ENCODE data around the gene ORMDL2.
"Not testable (repeated sequence)": the region's sequence is repeated elsewhere in the genome, so short reads cannot be mapped to it uniquely, and the experiment has no call there.

ORMDL2 gene

DNA sequence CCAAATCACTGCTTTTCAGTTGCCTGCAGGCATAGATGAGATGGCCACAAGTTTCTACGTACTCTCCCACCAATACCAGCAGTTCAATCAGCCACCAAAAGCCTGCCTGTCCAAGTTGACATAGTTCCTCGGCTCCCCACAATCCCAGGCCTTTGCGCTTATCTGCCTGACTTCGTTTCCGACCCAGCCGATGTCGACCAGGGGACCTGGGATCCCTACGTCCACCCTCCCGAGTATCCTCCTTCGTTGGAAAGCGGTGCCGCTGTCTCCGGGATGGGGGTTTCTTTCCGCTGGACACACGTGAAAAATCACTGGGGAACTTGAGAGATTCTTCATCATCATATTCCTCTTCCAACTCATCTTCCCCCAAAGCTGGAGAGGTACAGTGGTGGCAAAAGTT, 10.0 kb downstream of the ORMDL2 start:
- no peak for DNase-seq (ENCODE audit: low read depth, low spot score)
- WGBS (ENCODE audit: insufficient coverage, insufficient read length): no CpG with 5 or more reads among the region's 15 CpGs

DNA sequence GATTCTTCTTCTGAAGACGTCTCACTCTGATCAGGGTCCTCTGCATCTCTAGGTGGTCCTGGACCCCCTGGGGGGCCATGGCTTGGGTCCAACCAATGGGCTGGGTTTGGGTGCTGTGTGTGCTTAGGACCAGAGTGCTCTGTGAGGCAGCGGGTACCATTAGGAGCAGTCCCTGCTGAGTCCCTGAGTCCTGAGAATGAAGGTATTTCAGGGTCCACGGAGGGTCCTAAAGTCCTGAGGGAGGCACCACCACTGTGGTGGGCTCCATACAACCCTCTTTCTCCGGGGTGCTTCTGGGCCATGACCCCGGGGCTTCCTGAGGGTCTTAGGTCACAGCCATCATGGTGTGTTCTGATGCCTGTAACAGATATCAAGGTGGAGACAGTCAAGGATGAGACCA, 10.5 kb downstream of the ORMDL2 start:
- no peak for DNase-seq (ENCODE audit: low read depth, low spot score)
- Histone ChIP-seq H3K36me3 (ENCODE audit: control insufficient read depth, insufficient read depth, low read length) (peaks cover under 1% of the 10 kb centered on the region; the same call in 1 of the 2 replicates), H3K4me1 (ENCODE audit: control insufficient read depth, insufficient read depth, low read length) (no peaks in the 10 kb centered on the region; the same call in 1 of the 2 replicates), H3K4me3 (ENCODE audit: low read length) (no peak overlapping the region), H3K27me3 (ENCODE audit: control insufficient read depth, insufficient read depth, low read length) (no peaks in the 10 kb centered on the region), H3K9me3 (ENCODE audit: control insufficient read depth, insufficient read depth, low read length) (no peaks in the 10 kb centered on the region), H3K27ac (ENCODE audit: low read length) (no peak overlapping the region)
- WGBS (ENCODE audit: insufficient coverage, insufficient read length): no CpG with 5 or more reads among the region's 5 CpGs

More for the DNA sequence above, 10.0 kb downstream of the ORMDL2 start:
- Histone ChIP-seq H3K4me1 (ENCODE audit: control insufficient read depth, insufficient read depth, low read length) (no peaks in the 10 kb centered on the region; the same call in 1 of the 2 replicates), H3K9me3 (ENCODE audit: control insufficient read depth, insufficient read depth, low read length) (no peaks in the 10 kb centered on the region), H3K27me3 (ENCODE audit: control insufficient read depth, insufficient read depth, low read length) (no peaks in the 10 kb centered on the region), H3K4me3 (ENCODE audit: low read length) (no peak overlapping the region), H3K36me3 (ENCODE audit: control insufficient read depth, insufficient read depth, low read length) (peaks cover 5% of the 10 kb centered on the region; the same call in 1 of the 2 replicates), H3K27ac (ENCODE audit: low read length) (no peak overlapping the region)

DNA sequence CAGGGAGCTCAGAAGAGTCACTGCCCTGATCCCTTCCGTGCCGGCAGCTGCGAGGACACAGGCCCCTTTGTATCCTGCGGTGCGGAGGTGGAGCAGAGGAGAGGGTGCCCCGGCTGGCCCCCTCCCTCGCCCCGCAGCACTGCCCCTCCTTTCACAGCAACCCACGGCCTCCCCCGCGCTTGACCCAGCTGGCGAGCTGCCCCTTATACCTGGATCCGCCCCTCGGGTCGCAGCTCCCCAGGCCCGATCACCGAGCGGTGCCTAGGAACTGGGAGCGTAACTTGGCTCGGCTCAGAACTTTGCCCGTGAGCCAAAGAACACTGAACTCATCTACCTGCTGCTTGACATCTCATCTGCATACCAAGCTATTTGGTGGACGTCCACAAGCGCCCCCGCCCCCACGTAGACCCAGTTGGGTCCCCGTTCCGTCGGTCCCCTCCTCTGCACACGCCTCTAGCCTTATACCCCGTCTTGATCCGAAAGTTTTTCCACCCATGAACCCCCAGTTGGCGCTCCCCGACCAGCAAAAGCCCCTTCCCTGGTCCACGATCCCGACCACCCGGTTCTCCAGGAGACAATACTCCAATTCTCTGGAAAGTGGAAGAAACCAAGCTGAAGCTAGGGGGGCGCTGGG, 12.2 kb downstream of the ORMDL2 start:
- no peaks in the 10 kb centered on the region for H3K9me3 ChIP-seq (ENCODE audit: control insufficient read depth, insufficient read depth, low read length)
- H3K27me3 ChIP-seq (ENCODE audit: control insufficient read depth, insufficient read depth, low read length): no peaks in the 10 kb centered on the region
- H3K4me3 ChIP-seq (ENCODE audit: low read length): peak overlapping the region; percentile 54; the same call in 1 of the 2 replicates
- no peak for DNase-seq (ENCODE audit: low read depth, low spot score)
- H3K36me3 ChIP-seq (ENCODE audit: control insufficient read depth, insufficient read depth, low read length): no peaks in the 10 kb centered on the region
- H3K27ac ChIP-seq (ENCODE audit: low read length): no peak overlapping the region
- no CpG with 5 or more reads among the region's 37 CpGs for WGBS (ENCODE audit: insufficient coverage, insufficient read length)
- no peaks in the 10 kb centered on the region; the same call in 1 of the 2 replicates for H3K4me1 ChIP-seq (ENCODE audit: control insufficient read depth, insufficient read depth, low read length)

DNA sequence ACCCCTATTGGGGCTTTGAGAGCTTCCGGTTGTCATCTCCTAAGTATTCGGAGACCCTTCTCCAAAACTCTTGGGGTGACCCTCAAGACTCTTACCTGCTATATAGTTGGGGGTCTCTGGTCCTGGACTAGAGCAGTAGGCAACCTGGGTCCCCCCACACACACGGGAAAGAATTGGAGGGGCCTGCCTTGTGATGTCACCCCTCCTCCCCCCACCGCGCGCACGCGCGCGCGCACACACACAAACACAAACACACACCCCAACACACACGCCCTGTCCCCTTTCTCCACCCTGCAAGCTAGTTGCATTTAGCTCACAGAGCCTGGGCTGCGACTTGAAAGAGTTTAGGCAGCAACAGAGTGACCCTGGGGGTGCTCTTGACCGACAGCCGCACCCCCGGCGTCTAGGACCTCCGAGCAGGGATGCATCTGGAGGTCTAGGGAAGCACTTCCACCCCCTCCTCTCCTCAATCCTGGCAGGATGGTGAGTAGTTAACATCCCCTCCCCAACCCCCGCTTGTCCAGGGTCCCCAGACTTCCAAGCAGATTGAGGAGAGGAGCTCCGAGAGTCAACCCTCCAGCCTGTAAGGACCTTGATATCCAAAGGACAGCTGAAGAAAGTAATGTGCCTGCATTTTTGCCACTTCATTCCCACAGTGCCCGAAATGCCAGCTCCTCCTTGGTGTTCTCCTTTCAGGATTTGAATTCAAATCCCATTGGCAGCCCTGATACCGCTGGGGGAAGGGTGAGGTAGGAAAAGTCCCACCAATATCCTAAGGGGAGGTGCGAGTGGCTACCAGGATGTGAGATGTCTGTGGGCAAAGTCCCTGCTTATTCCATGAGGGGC, 13.0 kb downstream of the ORMDL2 start:
- no peaks in the 10 kb centered on the region for H3K9me3 ChIP-seq (ENCODE audit: control insufficient read depth, insufficient read depth, low read length)
- no peaks in the 10 kb centered on the region for H3K36me3 ChIP-seq (ENCODE audit: control insufficient read depth, insufficient read depth, low read length)
- H3K4me1 ChIP-seq (ENCODE audit: control insufficient read depth, insufficient read depth, low read length): no peaks in the 10 kb centered on the region; the same call in 1 of the 2 replicates
- H3K4me3 ChIP-seq (ENCODE audit: low read length): peak overlapping the region; percentile 54; the same call in 1 of the 2 replicates
- no peak for DNase-seq (ENCODE audit: low read depth, low spot score)
- no CpG with 5 or more reads among the region's 23 CpGs for WGBS (ENCODE audit: insufficient coverage, insufficient read length)
- no peaks in the 10 kb centered on the region for H3K27me3 ChIP-seq (ENCODE audit: control insufficient read depth, insufficient read depth, low read length)
- H3K27ac ChIP-seq (ENCODE audit: low read length): no peak overlapping the region

DNA sequence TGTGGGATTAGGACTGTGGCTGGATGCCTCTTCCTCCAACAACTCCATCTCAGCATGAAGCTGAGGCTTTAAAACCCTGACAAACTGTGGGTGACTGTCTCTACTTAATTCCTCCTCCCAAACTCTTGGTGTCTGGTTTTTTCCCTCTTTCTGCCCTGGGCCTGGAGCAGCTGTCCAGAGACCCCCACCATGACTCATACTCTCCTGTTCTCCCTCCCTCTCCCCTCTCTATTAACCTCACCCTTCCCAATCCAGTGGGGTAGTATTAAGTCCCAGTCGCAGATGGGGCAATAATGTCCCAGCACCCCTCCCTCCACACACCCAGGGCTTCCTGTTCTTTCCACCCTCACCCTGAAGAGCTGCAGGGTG, 13.6 kb downstream of the ORMDL2 start:
- no CpG with 5 or more reads among the region's 1 CpG for WGBS (ENCODE audit: insufficient coverage, insufficient read length)
- DNase-seq (ENCODE audit: low read depth, low spot score): no peak
- Histone ChIP-seq H3K9me3 (ENCODE audit: control insufficient read depth, insufficient read depth, low read length) (no peaks in the 10 kb centered on the region), H3K27ac (ENCODE audit: low read length) (no peak overlapping the region), H3K27me3 (ENCODE audit: control insufficient read depth, insufficient read depth, low read length) (no peaks in the 10 kb centered on the region), H3K36me3 (ENCODE audit: control insufficient read depth, insufficient read depth, low read length) (no peaks in the 10 kb centered on the region), H3K4me3 (ENCODE audit: low read length) (peak overlapping the region; percentile 54; the same call in 1 of the 2 replicates), H3K4me1 (ENCODE audit: control insufficient read depth, insufficient read depth, low read length) (no peaks in the 10 kb centered on the region; the same call in 1 of the 2 replicates)

DNA sequence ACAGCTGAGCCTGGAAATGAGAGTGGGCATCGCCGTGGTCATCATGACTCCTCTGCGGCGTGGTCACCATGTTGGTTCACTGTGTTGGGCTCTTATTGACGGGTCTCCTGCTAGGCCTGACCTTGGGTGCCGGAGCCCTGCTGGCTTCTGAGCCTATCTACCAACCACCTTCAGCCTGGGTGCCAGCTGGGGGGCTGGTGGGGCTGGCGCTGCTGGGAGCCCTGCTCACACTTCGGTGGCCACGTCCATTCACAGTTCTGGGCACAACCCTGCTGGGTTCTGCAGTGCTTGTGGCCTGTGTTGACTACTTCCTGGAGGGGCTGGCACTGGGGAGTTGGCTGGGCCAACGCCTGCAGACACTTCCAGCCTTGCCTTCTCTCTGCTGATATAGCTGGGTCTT, 15.2 kb downstream of the ORMDL2 start:
- Histone ChIP-seq H3K27me3 (ENCODE audit: control insufficient read depth, insufficient read depth, low read length) (no peaks in the 10 kb centered on the region), H3K27ac (ENCODE audit: low read length) (no peak overlapping the region), H3K36me3 (ENCODE audit: control insufficient read depth, insufficient read depth, low read length) (no peaks in the 10 kb centered on the region), H3K4me1 (ENCODE audit: control insufficient read depth, insufficient read depth, low read length) (no peaks in the 10 kb centered on the region), H3K4me3 (ENCODE audit: low read length) (no peak overlapping the region), H3K9me3 (ENCODE audit: control insufficient read depth, insufficient read depth, low read length) (no peaks in the 10 kb centered on the region)
- DNase-seq (ENCODE audit: low read depth, low spot score): no peak
- WGBS (ENCODE audit: insufficient coverage, insufficient read length): no CpG with 5 or more reads among the region's 10 CpGs

DNA sequence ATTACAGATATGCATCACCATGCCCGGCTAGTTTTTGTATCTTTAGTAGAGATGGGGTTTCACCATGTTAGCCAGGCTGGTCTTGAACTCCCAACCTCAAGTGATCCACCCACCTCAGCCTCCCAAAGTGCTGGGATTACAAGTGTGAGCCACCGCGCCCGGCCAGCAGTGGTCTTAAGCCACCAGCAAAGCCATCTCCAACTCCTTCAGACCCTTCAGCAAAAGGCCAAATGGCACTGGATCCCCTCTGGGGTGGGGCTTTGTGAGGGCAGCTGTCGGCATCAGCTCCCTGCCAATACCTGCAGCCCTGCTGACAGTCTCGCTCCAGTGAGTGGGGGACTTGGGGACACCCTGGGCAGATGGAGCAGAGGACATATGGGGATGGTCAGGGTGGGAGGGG, 16.6 kb downstream of the ORMDL2 start:
- WGBS (ENCODE audit: insufficient coverage, insufficient read length): no CpG with 5 or more reads among the region's 6 CpGs
- not testable (repeated sequence) for H3K36me3 ChIP-seq (ENCODE audit: control insufficient read depth, insufficient read depth, low read length); H3K27me3 ChIP-seq (ENCODE audit: control insufficient read depth, insufficient read depth, low read length); H3K27ac ChIP-seq (ENCODE audit: low read length); H3K4me3 ChIP-seq (ENCODE audit: low read length); DNase-seq (ENCODE audit: low read depth, low spot score); H3K4me1 ChIP-seq (ENCODE audit: control insufficient read depth, insufficient read depth, low read length); H3K9me3 ChIP-seq (ENCODE audit: control insufficient read depth, insufficient read depth, low read length)

DNA sequence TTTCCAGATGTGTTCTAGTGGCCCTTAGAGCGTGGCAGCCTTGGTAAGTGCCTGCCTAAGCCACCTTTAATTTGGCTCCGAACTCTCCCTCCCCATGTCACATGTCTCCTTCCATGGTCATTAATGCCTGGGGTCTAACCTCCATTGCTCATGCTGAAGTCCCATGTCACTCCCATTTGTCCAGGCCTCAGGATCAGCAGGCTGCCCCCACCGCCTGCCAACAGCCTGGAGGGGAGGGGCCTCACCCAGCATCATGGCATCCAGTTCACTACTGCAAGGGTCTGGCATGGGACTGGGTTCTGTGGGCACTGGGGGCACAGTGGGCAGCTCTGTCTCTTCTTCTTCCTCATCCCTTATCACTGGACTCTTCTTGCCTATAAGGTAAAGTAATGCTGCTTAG, 20.5 kb downstream of the ORMDL2 start:
- H3K4me1 ChIP-seq (ENCODE audit: control insufficient read depth, insufficient read depth, low read length): peaks cover 2% of the 10 kb centered on the region
- WGBS (ENCODE audit: insufficient coverage, insufficient read length): no CpG with 5 or more reads among the region's 3 CpGs
- H3K9me3 ChIP-seq (ENCODE audit: control insufficient read depth, insufficient read depth, low read length): no peaks in the 10 kb centered on the region
- H3K27ac ChIP-seq (ENCODE audit: low read length): no peak overlapping the region
- H3K4me3 ChIP-seq (ENCODE audit: low read length): no peak overlapping the region
- H3K36me3 ChIP-seq (ENCODE audit: control insufficient read depth, insufficient read depth, low read length): no peaks in the 10 kb centered on the region
- H3K27me3 ChIP-seq (ENCODE audit: control insufficient read depth, insufficient read depth, low read length): no peaks in the 10 kb centered on the region
- DNase-seq (ENCODE audit: low read depth, low spot score): no peak

DNA sequence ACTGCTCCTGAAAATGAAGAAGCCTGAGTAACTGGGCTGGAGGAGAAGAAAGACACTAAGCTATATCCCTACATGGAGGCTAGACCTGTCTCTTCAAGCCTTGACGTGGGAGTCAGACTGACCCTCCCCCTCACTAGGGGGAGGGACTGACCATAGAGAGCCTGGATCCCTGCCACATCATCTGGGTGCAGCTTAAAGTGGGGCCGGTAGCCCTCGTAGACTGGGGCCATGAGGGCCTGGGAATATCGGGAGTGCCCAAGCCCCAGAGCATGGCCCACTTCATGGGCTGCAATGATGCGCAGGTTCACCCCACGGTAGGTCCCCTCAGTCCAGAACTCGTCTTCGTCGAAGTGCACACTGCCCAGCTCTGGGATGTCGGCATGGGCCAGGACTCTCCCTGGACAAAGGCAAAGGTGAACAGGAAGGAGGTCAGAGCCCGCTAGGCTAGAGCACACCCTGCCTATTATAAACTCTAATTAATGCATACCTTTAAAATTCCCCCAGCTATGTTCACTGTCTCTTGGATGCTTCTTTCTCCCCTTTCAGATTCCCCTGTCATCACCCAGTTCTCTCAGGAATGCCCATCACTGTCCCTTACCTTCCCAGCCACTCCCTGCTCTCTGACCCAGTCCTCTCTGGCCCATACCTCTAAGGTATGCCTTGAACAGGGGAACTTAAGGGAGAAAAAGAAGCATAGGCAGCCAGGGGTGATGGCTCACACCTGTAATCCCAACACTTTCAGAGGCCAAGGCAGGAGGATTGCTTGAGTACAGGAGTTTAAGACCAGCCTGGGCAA, 21.7 kb downstream of the ORMDL2 start:
- Histone ChIP-seq H3K9me3 (ENCODE audit: control insufficient read depth, insufficient read depth, low read length) (no peaks in the 10 kb centered on the region), H3K4me3 (ENCODE audit: low read length) (no peak overlapping the region), H3K4me1 (ENCODE audit: control insufficient read depth, insufficient read depth, low read length) (peaks cover 2% of the 10 kb centered on the region), H3K27me3 (ENCODE audit: control insufficient read depth, insufficient read depth, low read length) (no peaks in the 10 kb centered on the region), H3K36me3 (ENCODE audit: control insufficient read depth, insufficient read depth, low read length) (no peaks in the 10 kb centered on the region), H3K27ac (ENCODE audit: low read length) (no peak overlapping the region)
- DNase-seq (ENCODE audit: low read depth, low spot score): no peak
- no CpG with 5 or more reads among the region's 11 CpGs for whole genome bisulfite sequencing (ENCODE audit: insufficient coverage, insufficient read length)

DNA sequence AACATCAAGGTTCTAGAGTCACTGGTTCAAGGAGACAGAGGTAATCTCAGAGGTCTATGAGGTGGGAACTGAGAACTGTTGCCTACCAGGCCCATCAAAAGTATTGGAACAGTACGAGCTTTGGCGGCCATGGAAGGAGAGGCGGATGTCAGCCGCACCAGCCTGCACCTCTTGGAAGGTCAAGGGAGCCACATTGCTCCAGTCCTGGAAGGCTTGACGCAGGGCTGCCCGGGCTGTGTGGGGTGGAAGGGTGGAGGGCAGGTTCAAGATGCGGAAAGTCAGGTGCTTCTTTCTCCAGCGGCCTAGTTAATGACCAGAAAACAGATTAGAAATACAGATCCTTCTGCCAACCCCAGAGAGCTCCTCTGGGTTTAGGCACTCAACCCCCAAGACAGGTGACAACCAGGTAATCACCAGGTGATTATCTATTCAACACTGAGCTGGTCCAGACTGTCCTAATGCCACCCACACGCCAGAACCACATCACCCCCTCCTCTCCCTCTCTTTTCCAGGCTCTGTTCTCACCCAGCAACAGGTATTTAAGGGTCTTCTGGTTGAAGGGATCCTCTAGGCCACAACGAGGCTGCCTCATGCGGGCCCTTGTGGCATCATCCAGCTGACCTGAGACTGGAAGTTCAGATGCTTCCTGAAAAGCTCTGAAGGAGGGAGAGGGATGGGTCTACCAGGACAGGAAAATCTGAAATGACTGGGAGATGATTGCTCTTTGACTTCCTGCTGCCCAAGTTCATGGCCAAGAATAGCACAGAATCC, 22.9 kb downstream of the ORMDL2 start:
- Histone ChIP-seq H3K4me1 (ENCODE audit: control insufficient read depth, insufficient read depth, low read length) (peaks cover 2% of the 10 kb centered on the region), H3K27ac (ENCODE audit: low read length) (no peak overlapping the region), H3K36me3 (ENCODE audit: control insufficient read depth, insufficient read depth, low read length) (no peaks in the 10 kb centered on the region), H3K4me3 (ENCODE audit: low read length) (no peak overlapping the region), H3K27me3 (ENCODE audit: control insufficient read depth, insufficient read depth, low read length) (no peaks in the 10 kb centered on the region), H3K9me3 (ENCODE audit: control insufficient read depth, insufficient read depth, low read length) (no peaks in the 10 kb centered on the region)
- no CpG with 5 or more reads among the region's 11 CpGs for WGBS (ENCODE audit: insufficient coverage, insufficient read length)
- no peak for DNase-seq (ENCODE audit: low read depth, low spot score)

All from iPS DF 6.9 (cell line).